NCI-H1436 (cell line): ENCODE results near the gene NFIB.
A peak's percentile ranks its signal among the peaks of the same experiment; 100 is the strongest.

Experiments used
- DNase-seq: peaks from one replicate; lab custom pipeline; 2025; lab: John Stamatoyannopoulos, UW

The NFIB gene

DNA sequence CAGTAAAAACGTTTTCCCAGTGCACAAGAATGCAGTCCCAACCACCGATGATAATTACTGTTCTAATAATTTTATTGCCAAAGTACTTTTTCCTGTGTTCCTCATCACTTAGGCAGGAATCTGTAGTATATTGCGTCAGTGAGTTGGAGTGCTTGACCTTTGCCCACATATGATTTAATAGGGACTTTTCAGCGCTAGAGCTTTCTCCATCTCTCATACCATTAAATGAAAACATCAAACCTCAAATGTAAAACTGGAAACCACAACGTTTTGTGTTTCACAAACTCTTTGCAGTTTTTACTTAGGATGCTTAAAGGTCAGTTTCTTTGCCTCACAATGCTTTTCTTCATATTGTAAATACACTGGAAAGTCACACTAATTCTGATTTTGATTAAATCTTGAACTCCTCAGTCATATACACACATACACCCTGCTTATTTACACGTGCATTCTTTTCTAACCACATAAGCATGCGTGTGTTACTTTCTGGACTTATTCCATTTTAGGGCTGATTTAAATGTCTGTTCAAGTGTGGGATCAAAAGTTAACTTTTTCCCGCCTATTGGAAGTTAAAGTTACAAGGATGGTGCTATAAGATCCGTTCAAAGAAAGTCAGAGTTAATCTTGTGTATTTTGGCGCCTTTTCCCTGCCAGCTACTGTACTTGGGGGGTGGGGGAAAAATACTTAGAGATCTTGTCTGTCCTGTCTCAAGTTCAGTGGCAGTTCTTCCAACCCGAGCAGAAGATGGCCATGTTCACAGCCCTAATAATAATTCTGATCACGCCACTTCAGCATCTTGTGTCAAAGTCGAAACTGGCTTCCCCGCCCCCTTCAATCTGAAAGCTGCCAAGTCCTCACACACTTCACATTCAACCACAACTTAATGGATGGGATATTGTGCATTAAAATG is 6.6 kb upstream of the NFIB start:
- DNase-seq: no peak

DNA sequence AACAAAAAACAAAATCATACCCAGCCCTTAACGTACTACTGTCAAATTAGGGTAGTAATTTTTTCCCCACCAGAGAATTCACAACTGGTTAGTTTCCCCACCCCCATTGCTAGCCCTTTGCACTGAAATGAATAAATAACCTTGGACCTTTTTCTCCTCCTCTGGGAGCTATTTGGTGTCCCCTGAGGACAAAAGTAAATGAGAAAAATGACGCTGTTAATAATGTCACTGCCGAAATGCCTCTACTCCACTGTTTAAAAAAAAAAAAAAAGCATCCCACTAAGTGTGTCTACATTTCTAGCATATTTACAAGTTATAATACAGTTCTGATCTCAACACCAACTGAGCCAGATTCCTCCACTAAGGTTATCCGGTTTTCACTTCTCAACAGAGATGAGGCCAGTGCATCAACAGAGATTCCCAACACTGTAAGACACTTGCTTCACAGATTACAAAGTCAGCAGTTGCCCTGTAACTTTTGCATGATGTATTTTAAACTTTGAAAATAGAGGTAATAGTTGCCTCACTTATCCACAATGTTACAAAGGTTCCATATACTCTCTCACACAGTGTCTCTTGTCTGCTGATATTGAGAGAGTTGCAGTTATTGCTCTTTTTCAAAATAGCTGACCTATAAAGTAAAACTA is 5.1 kb upstream of the NFIB start:
- no peak for DNase-seq

DNA sequence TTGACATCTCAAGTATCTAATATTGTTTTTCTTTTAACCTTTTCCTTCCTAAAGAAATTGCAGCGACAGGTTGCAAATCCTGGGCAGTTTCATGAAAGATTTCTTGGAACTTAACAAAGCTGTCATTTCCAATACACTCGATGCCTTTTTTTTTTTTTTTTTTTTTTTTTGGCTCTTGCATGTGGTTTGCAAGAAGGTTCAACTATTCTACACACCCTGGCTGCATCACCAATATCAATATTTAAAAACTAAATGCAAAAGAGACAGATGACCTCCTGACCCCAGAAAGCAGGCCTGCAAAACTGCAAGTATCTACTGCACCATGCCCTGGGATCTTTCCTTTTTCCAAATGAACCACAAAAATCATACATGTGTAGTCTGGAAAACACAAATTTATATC is 4.4 kb upstream of the NFIB start:
- DNase-seq: no peak

DNA sequence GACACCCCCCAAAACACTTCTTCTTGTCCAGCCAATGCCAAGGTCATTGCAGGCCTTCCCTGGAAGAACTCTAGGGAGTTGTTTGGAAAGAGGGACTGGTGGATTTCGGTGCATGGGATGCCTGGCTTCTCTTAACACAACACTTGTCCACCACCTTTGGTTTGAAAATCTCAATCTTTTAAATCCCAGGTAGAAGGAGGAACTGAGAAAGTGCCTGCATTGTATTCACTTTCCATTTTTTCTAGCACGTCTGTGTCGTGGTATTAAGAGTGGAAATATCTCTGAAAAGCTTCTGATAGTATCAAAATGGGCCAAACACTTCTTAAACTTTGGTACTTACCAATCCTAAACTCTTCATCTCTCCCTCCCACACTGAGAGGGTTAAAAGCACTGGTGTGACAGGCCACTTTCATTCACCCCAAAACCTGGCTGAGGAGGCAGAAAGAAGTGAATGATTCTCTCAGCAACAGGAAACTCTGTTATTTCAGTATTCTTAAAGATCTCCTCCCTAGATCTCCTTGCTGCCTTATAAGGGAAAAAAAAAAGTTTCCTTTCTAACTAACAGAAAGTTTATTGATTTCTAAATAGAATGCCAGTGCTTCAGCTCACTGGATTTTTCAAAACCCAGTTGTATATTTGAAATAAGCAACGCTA is 3.9 kb upstream of the NFIB start:
- no peak for DNase-seq

DNA sequence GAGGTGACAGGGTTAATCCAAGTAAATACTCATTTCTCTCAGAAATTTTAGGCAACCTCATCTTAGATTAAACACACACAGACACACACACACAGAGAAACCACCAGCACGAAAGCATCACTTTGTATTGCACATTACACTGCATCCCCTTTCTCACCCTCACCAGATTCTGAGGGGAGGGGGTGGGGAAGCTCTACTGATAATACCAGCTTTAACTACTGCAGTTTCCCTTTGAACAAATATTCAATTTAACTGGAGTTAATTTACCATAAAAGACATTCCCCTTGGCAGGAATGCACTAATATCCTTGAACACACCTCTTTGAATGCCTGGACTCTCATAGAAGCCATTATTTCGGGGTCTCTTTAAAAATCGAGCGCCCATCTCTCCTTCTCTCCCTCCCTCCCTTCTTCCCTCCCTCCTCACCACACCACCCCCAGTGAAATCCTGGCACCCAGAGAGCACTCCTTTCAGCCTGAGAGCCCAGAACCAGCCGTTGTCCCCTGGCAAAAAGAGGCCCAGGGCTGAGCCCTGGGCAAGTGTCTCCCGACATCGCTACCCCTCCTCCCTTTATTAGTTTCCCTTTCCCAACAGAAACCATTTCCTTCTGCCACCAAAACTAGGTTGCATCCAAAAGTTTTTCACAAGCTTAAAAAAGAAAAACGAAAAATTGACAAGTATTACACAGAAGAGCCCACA is 2.8 kb upstream of the NFIB start:
- no peak for DNase-seq

DNA sequence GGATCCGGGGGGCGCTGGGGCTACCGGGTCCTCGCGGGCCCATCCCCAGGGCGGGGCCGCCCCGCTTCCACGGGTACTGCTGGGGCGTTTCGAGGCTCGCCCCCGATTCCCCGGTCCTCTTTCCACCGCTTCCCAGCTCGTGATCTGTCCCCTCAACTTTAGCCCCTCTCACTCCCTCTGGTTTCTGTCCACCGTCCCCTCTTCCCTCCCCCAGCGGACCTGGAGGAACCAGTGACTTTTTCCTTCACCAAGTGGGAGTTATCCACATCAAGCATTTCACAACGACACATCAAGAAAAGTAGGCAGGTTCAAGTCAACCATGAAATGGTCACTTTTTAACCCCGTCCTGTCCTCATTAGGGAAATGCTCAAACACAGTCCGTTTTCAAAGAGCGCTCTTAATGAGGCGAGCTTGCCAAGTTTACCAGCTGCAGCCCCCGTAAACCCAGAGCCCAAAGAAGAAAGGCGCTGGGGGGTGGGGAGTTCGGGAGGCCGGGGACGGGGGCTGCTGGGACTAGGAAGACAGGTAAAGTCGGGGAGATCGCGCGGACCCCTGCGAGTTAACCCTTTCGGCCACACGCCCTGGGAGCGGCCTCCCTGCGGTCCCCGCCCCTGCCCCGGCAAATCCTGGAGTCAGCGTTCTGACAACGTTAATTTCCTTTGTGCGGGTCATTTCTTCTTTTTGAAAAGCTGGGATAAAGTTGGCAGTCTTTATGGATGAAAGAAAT is 2.1 kb upstream of the NFIB start:
- DNase-seq: no peak

DNA sequence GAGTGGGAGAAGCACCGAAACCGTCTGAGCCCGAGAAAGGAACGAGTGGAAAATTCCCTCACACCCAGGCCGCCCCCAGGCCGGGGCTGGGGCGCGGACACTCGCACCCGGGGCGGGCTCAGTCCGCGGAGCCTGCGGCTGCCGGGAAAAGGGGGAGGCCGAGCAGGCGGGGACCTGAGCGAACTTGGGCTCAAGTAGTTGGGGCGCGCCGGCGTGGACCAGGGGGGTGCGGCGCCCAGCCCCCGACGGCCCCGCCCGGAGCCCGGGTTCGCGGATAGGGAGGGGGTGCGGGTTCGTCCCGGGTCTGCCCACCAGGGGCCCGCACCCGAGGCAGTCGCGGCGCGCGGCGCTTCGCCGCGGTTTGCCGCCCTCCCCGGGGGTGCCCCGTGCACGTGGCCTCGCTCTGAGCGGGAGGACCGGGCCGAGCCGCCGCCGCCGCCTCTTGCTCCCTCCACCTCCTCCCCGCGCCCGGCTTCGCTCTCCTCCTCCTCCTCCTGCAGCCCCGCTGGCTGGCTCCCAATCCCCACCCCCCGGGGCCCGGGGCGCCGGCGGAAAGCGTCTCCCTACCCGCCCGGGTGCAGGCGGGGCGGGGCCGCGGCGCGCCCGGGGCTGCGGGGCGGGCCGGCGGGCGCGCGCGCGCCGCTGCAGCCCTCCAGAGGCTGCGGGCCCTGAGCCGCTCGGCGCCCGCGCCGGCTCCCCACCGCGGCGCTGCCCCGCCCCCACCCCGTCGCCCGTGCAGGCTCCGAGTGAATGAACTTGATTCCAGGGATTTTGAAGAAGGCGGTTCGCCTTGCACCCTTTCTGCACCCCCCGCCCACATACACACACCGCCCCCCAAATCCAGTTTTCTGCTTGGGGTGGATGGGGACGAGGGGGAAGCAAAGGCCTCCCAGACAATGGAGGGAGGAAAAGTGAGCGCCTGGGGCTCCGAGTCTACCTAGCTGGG is 1.3 kb upstream of the NFIB start:
- peak; percentile 80 for DNase-seq

DNA sequence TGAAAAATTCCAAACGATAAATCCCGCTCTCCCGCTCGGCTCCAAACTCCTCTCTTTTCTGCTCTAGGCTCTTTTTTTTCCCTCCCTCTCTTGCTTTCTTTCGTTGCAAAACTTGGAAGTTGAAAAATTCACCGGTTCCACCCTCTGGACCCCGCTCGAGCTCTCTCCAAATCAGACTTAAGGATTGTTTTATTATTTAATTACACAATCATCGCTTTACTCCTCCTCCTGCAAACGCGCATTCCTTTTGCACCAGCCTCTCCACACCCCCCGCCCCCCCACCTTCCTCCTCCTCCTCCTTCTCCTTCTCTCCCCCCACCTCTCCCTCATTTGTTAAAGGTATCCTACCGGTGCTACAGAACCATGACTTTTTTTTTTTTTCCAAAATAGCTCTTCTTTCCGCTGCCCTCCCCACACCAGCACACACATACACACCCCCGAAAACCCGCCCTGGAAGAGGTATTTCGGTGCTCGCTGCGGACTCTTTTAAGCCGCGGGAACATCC is 535 bp upstream of the NFIB start:
- peak; percentile 74 for DNase-seq

DNA sequence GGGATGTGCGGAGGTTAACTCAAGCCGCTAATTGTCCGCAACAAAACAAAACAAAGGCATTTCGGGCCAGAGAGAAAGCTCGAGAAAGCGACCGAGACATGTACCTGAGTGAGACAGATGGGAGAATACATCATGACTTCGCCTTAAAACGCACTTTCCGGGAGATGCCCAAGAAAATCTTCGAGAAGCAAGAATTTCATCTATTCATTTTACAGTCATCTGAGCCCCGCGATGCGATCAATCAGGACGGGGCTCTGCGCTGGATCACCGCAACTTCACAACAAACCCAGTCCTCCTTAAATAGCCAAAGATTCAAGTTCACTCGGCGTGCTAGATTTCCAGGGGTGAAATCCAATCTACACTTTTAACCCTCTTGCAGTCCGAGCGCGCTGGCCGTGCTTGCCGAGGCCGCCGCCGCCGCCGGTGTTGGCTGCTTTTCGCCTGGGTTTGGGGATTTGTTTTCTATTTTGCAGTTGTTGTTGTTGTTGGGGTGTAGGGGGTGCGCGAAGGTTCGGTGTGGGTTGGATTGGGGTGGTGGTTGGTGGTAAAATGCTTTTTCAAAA is 482 bp downstream of the NFIB start:
- DNase-seq: no peak

DNA sequence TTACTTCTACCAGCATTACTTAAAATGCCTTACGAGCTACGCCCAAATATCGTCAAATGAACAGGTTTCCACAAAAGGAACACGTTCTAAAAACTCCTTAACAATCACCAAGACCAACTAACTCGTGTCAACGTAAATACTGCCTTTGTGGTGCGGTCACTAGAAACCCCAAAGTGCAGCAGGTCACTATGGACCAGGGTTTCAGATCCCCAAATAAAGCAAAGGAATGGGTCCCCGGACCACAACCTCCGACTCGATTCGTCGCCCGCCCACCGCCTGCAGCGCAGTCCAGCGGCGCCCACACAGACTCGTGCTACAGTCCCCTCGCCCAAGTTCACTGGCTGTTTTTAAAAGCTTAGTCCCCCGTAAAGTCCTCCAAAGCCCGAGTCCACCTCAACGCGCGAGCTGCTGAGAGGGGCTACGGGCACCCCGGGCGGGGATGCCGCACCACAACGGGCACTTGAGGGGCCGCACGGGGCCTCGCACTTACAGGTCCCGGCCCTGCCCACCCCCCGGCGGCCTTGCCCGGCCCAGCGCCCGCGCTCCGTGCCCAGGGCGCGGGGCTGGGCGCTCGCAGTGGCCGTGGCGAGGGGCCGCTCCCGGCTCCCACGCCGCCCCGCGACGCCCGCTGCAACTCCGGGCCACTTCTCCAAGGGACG is 1.1 kb downstream of the NFIB start:
- DNase-seq: no peak

DNA sequence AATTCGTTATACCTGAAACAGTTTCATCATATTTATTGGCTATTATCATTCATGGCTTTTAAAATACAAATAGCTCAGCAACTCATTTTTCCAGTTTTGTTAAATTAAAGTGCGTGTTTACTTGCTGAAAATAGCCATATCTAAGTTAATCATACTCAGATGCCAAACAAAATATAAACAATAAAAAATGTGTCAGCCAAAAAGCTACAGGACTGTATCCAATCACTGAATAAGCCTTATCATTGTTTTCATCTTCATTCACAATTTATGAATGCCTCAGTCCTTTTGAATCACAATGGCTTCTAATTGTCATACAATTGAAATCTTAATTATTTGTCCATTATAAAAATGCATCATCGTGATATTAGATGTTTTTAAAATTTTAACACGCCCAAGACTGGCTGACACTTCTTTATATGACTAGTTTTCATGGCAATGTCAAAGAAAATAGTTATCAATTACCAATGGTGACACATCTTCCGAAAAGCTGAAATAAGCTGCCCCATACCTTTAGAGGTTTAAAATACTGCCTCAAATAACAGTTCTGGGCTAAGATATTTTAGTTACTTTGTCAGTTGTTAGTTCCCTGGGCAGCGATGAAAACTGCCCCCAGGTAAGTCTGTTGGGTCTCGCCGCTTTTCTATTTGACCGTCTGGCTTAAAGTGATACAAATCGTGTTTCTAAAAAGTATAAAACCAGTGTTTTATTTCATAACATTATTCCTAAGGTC is 1.8 kb downstream of the NFIB start:
- DNase-seq: no peak

DNA sequence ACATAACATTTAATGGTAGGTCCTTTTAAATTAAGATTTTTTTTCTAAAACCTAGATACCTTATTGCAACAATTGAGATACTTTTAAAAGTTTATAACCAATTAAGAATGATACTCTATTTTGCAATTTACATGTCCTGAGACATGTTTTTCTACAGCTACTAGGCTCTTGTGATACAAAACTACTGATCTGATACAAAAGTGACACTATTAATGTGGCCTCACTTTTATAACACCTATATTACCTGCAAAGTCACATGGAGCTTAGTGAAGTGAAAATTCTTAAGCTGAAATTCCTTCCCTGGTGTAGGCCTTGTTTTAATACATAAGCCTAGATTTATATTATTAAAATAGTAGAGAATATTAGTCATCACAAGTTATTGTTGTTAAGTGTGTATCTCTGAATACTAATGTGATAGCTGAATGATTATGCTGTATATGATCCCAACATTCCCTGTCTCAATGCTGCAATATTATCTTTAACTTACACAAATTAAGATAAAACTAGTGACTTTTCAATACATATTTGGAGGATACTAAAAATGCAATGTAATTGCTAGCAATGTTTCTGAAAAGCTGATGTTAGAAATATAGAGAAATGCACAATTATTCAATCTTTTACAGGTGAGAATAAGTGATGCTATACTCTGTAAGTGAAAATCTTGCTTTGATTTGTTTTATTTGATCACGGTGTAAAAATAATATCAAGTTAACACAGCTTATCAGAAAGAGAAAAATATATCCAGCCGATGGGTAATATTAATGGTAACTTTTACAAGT is 2.6 kb downstream of the NFIB start:
- no peak for DNase-seq

DNA sequence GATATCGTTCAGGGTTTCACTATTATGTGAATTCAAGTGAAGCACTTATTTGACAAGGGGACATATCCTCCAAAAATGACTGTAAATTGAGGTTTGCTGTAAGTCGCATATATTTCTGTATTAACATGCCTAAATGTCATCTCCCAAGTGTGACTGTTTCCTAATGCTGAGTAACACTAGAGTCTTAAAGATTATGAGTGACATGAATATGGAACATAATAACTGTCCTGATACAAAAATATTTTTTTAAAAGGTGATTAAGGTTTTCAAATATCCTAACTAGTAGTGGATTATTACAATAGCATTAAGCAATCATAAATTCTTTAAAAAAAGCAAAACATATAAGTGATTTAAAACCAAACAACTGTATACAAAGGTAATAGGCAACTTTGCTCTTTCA is 3.6 kb downstream of the NFIB start:
- DNase-seq: no peak

DNA sequence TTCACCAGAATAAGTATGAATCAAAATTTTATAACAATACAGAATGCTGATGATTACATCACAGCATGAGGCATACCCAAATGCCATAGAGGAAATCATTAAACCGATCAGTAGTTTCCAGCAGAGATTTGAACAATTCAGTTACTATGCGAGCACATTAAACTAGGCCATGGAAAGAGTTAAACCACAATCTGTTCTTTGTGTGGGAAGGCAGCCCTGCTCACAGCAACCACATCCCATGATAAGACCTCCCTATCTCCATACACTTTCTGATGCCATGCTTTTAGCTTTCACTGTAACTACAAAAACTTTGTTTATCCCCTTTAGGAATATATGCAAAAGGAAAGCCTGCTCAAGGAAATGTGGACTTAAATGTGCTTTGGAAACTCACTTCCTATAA is 4.5 kb downstream of the NFIB start:
- no peak for DNase-seq

DNA sequence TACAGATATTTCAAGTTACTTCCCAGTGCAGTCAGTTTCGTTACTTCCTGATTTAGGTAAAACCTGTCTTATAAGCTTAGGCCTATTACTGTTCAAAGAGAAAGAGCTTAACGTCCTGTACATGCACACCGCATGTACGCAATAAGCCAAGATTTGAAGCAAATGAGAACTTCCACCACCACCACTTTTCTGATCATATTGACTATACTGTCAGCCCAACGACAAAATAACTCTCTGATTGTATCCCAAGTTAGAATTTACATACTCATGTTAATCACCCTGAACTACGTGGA is 5.1 kb downstream of the NFIB start:
- no peak for DNase-seq

DNA sequence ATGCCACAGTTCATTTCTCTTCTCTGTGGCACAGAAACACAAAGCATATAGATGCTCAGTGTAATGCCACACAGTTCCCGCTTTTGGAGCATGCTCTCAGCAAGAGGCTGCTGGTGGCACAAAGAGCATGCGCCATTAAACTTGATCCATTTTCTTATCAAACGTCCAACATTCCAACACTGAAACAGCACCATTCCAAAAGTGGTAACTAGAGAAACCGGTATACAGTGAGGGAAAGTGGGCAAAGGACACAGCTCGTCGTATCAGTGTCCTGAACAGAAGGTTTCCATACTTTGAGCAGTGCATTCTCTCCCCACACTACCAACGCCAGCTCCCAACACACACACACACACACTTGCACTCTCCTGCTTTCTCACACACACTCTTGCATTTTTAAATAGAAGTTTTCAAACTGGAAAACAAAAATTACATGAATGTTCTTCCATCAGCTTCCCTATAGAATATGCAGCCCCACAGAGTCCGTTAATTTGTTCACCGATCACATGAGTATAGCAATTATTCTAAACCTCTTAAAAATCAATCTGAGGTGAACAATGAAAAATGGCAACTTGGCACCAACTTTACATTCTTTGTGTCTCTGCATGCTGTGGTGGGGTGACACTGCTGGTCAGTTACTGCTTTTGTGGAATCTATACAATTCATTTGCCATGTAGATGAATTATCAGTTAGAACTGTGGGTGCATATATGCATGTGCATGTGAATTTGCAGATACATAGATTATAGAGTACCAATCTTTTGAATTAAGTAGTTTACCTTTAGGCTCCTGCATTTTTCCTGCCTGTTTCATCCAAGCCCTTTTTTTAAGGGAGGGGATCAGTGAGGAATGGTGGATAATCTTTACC is 5.7 kb downstream of the NFIB start:
- DNase-seq: no peak
